Retinal pigment epithelial cell (primary cell): ENCODE data around the gene HLA-DQA1.

Experiments used
- DNase-seq: peaks from one replicate; pipeline ENCODE4 v3.0.0-alpha.2; 2010; ENCODE audit warnings: low read depth
- H3K4me3 ChIP-seq: 2 replicates; pipeline ENCODE4 v1.5.1; 2011; ENCODE audit warnings: mild to moderate bottlenecking, low read length, control low read depth, moderate library complexity
- CTCF ChIP-seq: conservative IDR thresholded peaks from 2 replicates; pipeline ENCODE4 v1.5.1; 2011; ENCODE audit warnings: low read depth, low read length, control low read depth, inconsistent platforms

The HLA-DQA1 gene

GRCh38 chr6:32609731-32610640 lies 27.2 kb upstream of the HLA-DQA1 start:
- peak; percentile 70 for DNase-seq
- no peak for TF ChIP-seq CTCF
- H3K4me3 ChIP-seq, result no peak overlapping the region

- TF ChIP-seq CTCF, result no peak
- H3K4me3 ChIP-seq, result no peak overlapping the region
- DNase-seq, result no peak
These were observed 26.4 kb upstream of the HLA-DQA1 start for GRCh38 chr6:32610682-32611296.

GRCh38 chr6:32613475-32613874 lies 23.7 kb upstream of the HLA-DQA1 start:
- H3K4me3 ChIP-seq, result no peak overlapping the region
- no peak for DNase-seq
- TF ChIP-seq CTCF, result no peak

- no peak for TF ChIP-seq CTCF
- no peak overlapping the region for H3K4me3 ChIP-seq
- no peak for DNase-seq
These were observed 22.7 kb upstream of the HLA-DQA1 start for GRCh38 chr6:32614366-32615081.

GRCh38 chr6:32615885-32616532 lies 21.2 kb upstream of the HLA-DQA1 start:
- no peak overlapping the region for H3K4me3 ChIP-seq
- no peak for TF ChIP-seq CTCF
- DNase-seq, result no peak

- no peak for TF ChIP-seq CTCF
- H3K4me3 ChIP-seq, result no peak overlapping the region
- DNase-seq, result no peak
These were observed 19.5 kb upstream of the HLA-DQA1 start for GRCh38 chr6:32617751-32618150.
